ENCODE data around the gene IL22RA2.

- TF ChIP-seq EZH2 (IDR thresholded peaks at IDR 0.05) (no peak), POLR2AphosphoS5 (IDR thresholded peaks at IDR 0.05; ENCODE audit: borderline replicate concordance, low read depth, low read length) (no peak), FOXP2 (optimal IDR thresholded peaks at IDR 0.05; ENCODE audit: control extremely low read depth, extremely low read length, insufficient read depth) (no peak)
Observed at GRCh38 chr6:137210903-137211302, 37.5 kb upstream of the IL22RA2 start.

Data from SK-N-MC (cell line).